Uterus (tissue), 2 donors: ENCODE data around the gene TBC1D16.

Experiments
- POLR2A ChIP-seq, 2 donors: fragments of 450-650 bp; IDR thresholded peaks; one replicate each; pipeline ENCODE4 v1.6.1; 2016; ENCODE audit warnings: antibody characterized with exemption in 2 of 2, mild to moderate bottlenecking in 1 of 2, moderate library complexity in 1 of 2
- TF ChIP-seq, protein P1 (sequence below), 4 experiments: fragments of 200-600 bp in 2 of 4; fragments of 450-650 bp in 2 of 4; sonication (generic) in 2 of 4; IDR thresholded peaks; one replicate each; pipeline ENCODE4 v1.5.1; 2016 to 2019; ENCODE audit warnings: antibody characterized with exemption in 4 of 4, mild to moderate bottlenecking in 2 of 4, moderate library complexity in 1 of 4

DNA sequence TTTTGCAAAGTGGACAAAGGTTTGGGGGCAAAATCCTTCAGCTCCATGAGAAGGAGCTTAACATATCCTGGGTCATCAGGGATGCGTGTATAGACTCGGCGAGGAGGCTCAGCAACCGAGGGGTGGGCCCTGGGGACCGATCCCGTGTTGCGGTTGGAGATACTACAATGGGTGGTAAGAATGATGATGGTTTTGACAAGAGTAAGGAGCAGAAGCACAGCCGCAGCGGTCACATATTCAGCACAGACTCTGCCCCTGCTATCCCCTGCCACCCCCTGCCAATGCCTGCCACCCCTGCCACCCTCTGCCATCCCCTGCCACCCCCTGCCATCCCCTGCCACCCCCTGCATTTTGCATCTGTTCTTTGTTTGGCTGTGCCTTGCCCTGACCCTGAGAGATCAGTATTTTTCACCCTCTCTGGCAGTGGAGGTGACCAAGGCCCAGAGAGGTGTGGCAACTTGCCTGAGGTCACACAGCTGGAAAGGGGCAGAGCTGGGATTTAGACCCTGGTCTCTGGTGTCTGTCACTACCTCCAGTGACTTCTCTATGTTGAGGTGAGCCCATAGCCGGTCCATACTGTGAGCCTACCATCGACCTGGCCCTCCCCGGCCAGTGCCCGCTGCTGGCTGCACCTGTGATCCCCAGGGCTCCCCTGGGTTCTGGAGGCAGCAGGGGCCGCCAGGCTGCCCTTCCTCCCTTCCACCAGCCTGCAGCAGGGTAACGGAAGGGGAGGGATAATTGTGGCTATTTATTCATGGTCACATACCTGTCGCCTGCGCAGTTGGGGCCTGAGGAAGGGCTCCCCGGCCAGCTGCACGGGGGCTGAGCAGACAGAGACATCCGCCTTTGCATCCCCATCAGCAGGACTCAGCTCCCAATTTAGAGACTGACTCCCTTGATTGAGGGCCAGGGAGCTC lies 121.5 kb downstream of the TBC1D16 start:
- TF ChIP-seq, protein P1, sequence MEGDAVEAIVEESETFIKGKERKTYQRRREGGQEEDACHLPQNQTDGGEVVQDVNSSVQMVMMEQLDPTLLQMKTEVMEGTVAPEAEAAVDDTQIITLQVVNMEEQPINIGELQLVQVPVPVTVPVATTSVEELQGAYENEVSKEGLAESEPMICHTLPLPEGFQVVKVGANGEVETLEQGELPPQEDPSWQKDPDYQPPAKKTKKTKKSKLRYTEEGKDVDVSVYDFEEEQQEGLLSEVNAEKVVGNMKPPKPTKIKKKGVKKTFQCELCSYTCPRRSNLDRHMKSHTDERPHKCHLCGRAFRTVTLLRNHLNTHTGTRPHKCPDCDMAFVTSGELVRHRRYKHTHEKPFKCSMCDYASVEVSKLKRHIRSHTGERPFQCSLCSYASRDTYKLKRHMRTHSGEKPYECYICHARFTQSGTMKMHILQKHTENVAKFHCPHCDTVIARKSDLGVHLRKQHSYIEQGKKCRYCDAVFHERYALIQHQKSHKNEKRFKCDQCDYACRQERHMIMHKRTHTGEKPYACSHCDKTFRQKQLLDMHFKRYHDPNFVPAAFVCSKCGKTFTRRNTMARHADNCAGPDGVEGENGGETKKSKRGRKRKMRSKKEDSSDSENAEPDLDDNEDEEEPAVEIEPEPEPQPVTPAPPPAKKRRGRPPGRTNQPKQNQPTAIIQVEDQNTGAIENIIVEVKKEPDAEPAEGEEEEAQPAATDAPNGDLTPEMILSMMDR (IDR thresholded peaks at IDR 0.05), result no peak
- TF ChIP-seq POLR2A (IDR thresholded peaks at IDR 0.05), result no peak
